ENCODE measurements around the gene RBM3. TPM values are rescaled to one million over a fixed set of nuclear protein-coding genes. Genes with fewer than 3 reads are reported as not detected.
"Not testable (repeated sequence)": the region's sequence is repeated elsewhere in the genome, so short reads cannot be mapped to it uniquely, and the experiment has no call there.

RBM3 gene
- total RNA-seq (100 to 1,000 TPM; 194 to 285 TPM), polyA plus RNA-seq (100 to 1,000 TPM; 128 to 299 TPM)
- long read RNA-seq, donor 1, transcript RBM3-203 (7 exons, 2,162 nt), result major isoform, 620 of 717 reads
- long read RNA-seq, donor 1, transcript RBM3-202 (6 exons, 1,130 nt), result minor isoform, 10 of 717 reads
- long read RNA-seq, donor 1, partial matches to known transcripts, result 21 of 717 reads
- long read RNA-seq, donor 1, other reads (novel, unspliced or antisense), result 60 of 717 reads
- long read RNA-seq, donor 2, transcript RBM3-203 (7 exons, 2,162 nt), result major isoform, 32 of 56 reads
- long read RNA-seq, donor 2, partial matches to known transcripts, result 10 of 56 reads
- long read RNA-seq, donor 2, other reads (novel, unspliced or antisense), result 8 of 56 reads

GRCh38 chrX:48574270-48575266 lies at the start of gene RBM3:
TSS of gene RBM3 (plus strand) at chrX:48574484. CDS start at chrX:48575181, 697 bp downstream.
- H3K4me3 ChIP-seq (ENCODE audit: low read length in 2 of 2), result peak within 1 kb of the TSS; percentile 49 to 70
- intact Hi-C loops (cut with DNase I), result no loop called here
- no peaks in the 10 kb centered on the region for H3K9me3 ChIP-seq (ENCODE audit: control insufficient read depth, low read length)
- 0 to 39% methylated on average over 71 of the region's 71 CpGs for WGBS, 2 donors
- ATAC-seq (ENCODE audit: low FRiP score) (peak; percentile 97), DNase-seq (peak; percentile 96)
- no peaks in the 10 kb centered on the region for H3K27me3 ChIP-seq (ENCODE audit: control insufficient read depth in 1 of 2, insufficient read depth in 2 of 2, low read length in 1 of 2)
- H3K27ac ChIP-seq (ENCODE audit: low read depth in 1 of 2, low read length in 2 of 2), result peak within 1 kb of the TSS; percentile 5 to 99
- H3K4me1 ChIP-seq (ENCODE audit: control insufficient read depth in 1 of 2, insufficient read depth in 2 of 2, low read length in 2 of 2), result peaks cover 0 to 1% of the 10 kb centered on the region in 2 donors
- H3K36me3 ChIP-seq (ENCODE audit: control insufficient read depth in 1 of 2, insufficient read depth in 2 of 2, low read length in 1 of 2), result peaks cover 0 to 10% of the 10 kb centered on the region in 2 donors

GRCh38 chrX:48525853-48526252 lies 48.4 kb upstream of the RBM3 start:
- H3K9me3 ChIP-seq (ENCODE audit: control insufficient read depth, low read length); H3K27ac ChIP-seq (ENCODE audit: low read depth in 1 of 2, low read length in 2 of 2); intact Hi-C loops (cut with DNase I); H3K36me3 ChIP-seq (ENCODE audit: control insufficient read depth in 1 of 2, insufficient read depth in 2 of 2, low read length in 1 of 2); H3K27me3 ChIP-seq (ENCODE audit: control insufficient read depth in 1 of 2, insufficient read depth in 2 of 2, low read length in 1 of 2); DNase-seq; H3K4me3 ChIP-seq (ENCODE audit: low read length in 2 of 2); H3K4me1 ChIP-seq (ENCODE audit: control insufficient read depth in 1 of 2, insufficient read depth in 2 of 2, low read length in 2 of 2); ATAC-seq (ENCODE audit: low FRiP score): not testable (repeated sequence)
- 82 to 88% methylated on average over 8 of the region's 8 CpGs for WGBS, 2 donors

- intact Hi-C loops (cut with DNase I), result no loop called here
- no peak for DNase-seq
- no peak overlapping the region for H3K4me3 ChIP-seq (ENCODE audit: low read length in 2 of 2)
- H3K27ac ChIP-seq (ENCODE audit: low read depth in 1 of 2, low read length in 2 of 2), result no peak overlapping the region
- H3K4me1 ChIP-seq (ENCODE audit: control insufficient read depth in 1 of 2, insufficient read depth in 2 of 2, low read length in 2 of 2), result no peaks in the 10 kb centered on the region
- peaks cover 0 to 4% of the 10 kb centered on the region in 2 donors for H3K36me3 ChIP-seq (ENCODE audit: control insufficient read depth in 1 of 2, insufficient read depth in 2 of 2, low read length in 1 of 2)
- WGBS, 2 donors, result 83 to 86% methylated on average over 3 of the region's 3 CpGs
- no peaks in the 10 kb centered on the region for H3K27me3 ChIP-seq (ENCODE audit: control insufficient read depth in 1 of 2, insufficient read depth in 2 of 2, low read length in 1 of 2)
- ATAC-seq (ENCODE audit: low FRiP score), result no peak
- H3K9me3 ChIP-seq (ENCODE audit: control insufficient read depth, low read length), result no peaks in the 10 kb centered on the region
Measured at GRCh38 chrX:48530736-48531135, 43.5 kb upstream of the RBM3 start.

GRCh38 chrX:48531358-48531959 lies 42.8 kb upstream of the RBM3 start:
- no peaks in the 10 kb centered on the region for H3K4me1 ChIP-seq (ENCODE audit: control insufficient read depth in 1 of 2, insufficient read depth in 2 of 2, low read length in 2 of 2)
- ATAC-seq (ENCODE audit: low FRiP score) (no peak), DNase-seq (no peak)
- H3K27me3 ChIP-seq (ENCODE audit: control insufficient read depth in 1 of 2, insufficient read depth in 2 of 2, low read length in 1 of 2), result no peaks in the 10 kb centered on the region
- H3K4me3 ChIP-seq (ENCODE audit: low read length in 2 of 2), result no peak overlapping the region
- WGBS, 2 donors, result 67 to 68% methylated on average over 5 of the region's 5 CpGs
- H3K9me3 ChIP-seq (ENCODE audit: control insufficient read depth, low read length), result no peaks in the 10 kb centered on the region
- no peak overlapping the region for H3K27ac ChIP-seq (ENCODE audit: low read depth in 1 of 2, low read length in 2 of 2)
- peaks cover 0 to 4% of the 10 kb centered on the region in 2 donors for H3K36me3 ChIP-seq (ENCODE audit: control insufficient read depth in 1 of 2, insufficient read depth in 2 of 2, low read length in 1 of 2)
- intact Hi-C loops (cut with DNase I), result no loop called here

GRCh38 chrX:48532161-48532560 lies 42.1 kb upstream of the RBM3 start:
- H3K27ac ChIP-seq (ENCODE audit: low read depth in 1 of 2, low read length in 2 of 2), result no peak overlapping the region
- no peak overlapping the region for H3K4me3 ChIP-seq (ENCODE audit: low read length in 2 of 2)
- 81 to 82% methylated on average over 1 of the region's 1 CpG for WGBS, 2 donors
- no peaks in the 10 kb centered on the region for H3K27me3 ChIP-seq (ENCODE audit: control insufficient read depth in 1 of 2, insufficient read depth in 2 of 2, low read length in 1 of 2)
- intact Hi-C loops (cut with DNase I), result no loop called here
- no peaks in the 10 kb centered on the region for H3K4me1 ChIP-seq (ENCODE audit: control insufficient read depth in 1 of 2, insufficient read depth in 2 of 2, low read length in 2 of 2)
- no peak for DNase-seq
- peaks cover 0 to 3% of the 10 kb centered on the region in 2 donors for H3K36me3 ChIP-seq (ENCODE audit: control insufficient read depth in 1 of 2, insufficient read depth in 2 of 2, low read length in 1 of 2)
- H3K9me3 ChIP-seq (ENCODE audit: control insufficient read depth, low read length), result no peaks in the 10 kb centered on the region
- ATAC-seq (ENCODE audit: low FRiP score), result no peak

GRCh38 chrX:48533165-48533564 lies 41.1 kb upstream of the RBM3 start:
- no peaks in the 10 kb centered on the region for H3K4me1 ChIP-seq (ENCODE audit: control insufficient read depth in 1 of 2, insufficient read depth in 2 of 2, low read length in 2 of 2)
- no peak for DNase-seq
- ATAC-seq (ENCODE audit: low FRiP score), result no peak
- H3K4me3 ChIP-seq (ENCODE audit: low read length in 2 of 2), result no peak overlapping the region
- H3K27me3 ChIP-seq (ENCODE audit: control insufficient read depth in 1 of 2, insufficient read depth in 2 of 2, low read length in 1 of 2), result no peaks in the 10 kb centered on the region
- H3K9me3 ChIP-seq (ENCODE audit: control insufficient read depth, low read length), result no peaks in the 10 kb centered on the region
- peaks cover 0 to under 1% of the 10 kb centered on the region in 2 donors for H3K36me3 ChIP-seq (ENCODE audit: control insufficient read depth in 1 of 2, insufficient read depth in 2 of 2, low read length in 1 of 2)
- intact Hi-C loops (cut with DNase I), result no loop called here
- WGBS, 2 donors, result 76 to 94% methylated on average over 3 of the region's 3 CpGs
- H3K27ac ChIP-seq (ENCODE audit: low read depth in 1 of 2, low read length in 2 of 2), result no peak overlapping the region

GRCh38 chrX:48538641-48539344 lies 35.5 kb upstream of the RBM3 start:
- peak overlapping the region in 1 of 2 donors; percentile 37 for H3K27ac ChIP-seq (ENCODE audit: low read depth in 1 of 2, low read length in 2 of 2)
- H3K4me3 ChIP-seq (ENCODE audit: low read length in 2 of 2), result no peak overlapping the region
- no peaks in the 10 kb centered on the region for H3K4me1 ChIP-seq (ENCODE audit: control insufficient read depth in 1 of 2, insufficient read depth in 2 of 2, low read length in 2 of 2)
- ATAC-seq (ENCODE audit: low FRiP score) (no peak), DNase-seq (no peak)
- H3K27me3 ChIP-seq (ENCODE audit: control insufficient read depth in 1 of 2, insufficient read depth in 2 of 2, low read length in 1 of 2), result no peaks in the 10 kb centered on the region
- no peaks in the 10 kb centered on the region for H3K36me3 ChIP-seq (ENCODE audit: control insufficient read depth in 1 of 2, insufficient read depth in 2 of 2, low read length in 1 of 2)
- intact Hi-C loops (cut with DNase I), result no loop called here
- WGBS, 2 donors, result 80 to 83% methylated on average over 23 of the region's 23 CpGs
- H3K9me3 ChIP-seq (ENCODE audit: control insufficient read depth, low read length), result no peaks in the 10 kb centered on the region

Measured in aorta (tissue), 5 donors.